ENCODE results near the gene WFDC9.

- TF ChIP-seq, protein P1, sequence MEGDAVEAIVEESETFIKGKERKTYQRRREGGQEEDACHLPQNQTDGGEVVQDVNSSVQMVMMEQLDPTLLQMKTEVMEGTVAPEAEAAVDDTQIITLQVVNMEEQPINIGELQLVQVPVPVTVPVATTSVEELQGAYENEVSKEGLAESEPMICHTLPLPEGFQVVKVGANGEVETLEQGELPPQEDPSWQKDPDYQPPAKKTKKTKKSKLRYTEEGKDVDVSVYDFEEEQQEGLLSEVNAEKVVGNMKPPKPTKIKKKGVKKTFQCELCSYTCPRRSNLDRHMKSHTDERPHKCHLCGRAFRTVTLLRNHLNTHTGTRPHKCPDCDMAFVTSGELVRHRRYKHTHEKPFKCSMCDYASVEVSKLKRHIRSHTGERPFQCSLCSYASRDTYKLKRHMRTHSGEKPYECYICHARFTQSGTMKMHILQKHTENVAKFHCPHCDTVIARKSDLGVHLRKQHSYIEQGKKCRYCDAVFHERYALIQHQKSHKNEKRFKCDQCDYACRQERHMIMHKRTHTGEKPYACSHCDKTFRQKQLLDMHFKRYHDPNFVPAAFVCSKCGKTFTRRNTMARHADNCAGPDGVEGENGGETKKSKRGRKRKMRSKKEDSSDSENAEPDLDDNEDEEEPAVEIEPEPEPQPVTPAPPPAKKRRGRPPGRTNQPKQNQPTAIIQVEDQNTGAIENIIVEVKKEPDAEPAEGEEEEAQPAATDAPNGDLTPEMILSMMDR (IDR thresholded peaks at IDR 0.05; ENCODE audit: low read depth, low read length, missing input control) = no peak
- TF ChIP-seq REST (IDR thresholded peaks at IDR 0.05) = no peak
- TF ChIP-seq GABPA (IDR thresholded peaks at IDR 0.05 in 1 of 2, conservative IDR thresholded peaks at IDR 0.05 in 1 of 2) = no peak
- no peak for TF ChIP-seq TAF1 (conservative IDR thresholded peaks at IDR 0.05)
- TF ChIP-seq, protein P2, sequence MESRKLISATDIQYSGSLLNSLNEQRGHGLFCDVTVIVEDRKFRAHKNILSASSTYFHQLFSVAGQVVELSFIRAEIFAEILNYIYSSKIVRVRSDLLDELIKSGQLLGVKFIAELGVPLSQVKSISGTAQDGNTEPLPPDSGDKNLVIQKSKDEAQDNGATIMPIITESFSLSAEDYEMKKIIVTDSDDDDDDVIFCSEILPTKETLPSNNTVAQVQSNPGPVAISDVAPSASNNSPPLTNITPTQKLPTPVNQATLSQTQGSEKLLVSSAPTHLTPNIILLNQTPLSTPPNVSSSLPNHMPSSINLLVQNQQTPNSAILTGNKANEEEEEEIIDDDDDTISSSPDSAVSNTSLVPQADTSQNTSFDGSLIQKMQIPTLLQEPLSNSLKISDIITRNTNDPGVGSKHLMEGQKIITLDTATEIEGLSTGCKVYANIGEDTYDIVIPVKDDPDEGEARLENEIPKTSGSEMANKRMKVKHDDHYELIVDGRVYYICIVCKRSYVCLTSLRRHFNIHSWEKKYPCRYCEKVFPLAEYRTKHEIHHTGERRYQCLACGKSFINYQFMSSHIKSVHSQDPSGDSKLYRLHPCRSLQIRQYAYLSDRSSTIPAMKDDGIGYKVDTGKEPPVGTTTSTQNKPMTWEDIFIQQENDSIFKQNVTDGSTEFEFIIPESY (IDR thresholded peaks at IDR 0.05) = no peak
- TF ChIP-seq YY1 (IDR thresholded peaks at IDR 0.05) = no peak
Observed at GRCh38 chr20:45578231-45578630, 52.9 kb downstream of the WFDC9 start.
